ENCODE results near the gene CACNA1F.

Gene CACNA1F

GRCh38 chrX:49257074-49257790 lies 24.1 kb upstream of the CACNA1F start:
- DNase-seq: no peak

GRCh38 chrX:49256268-49256995 lies 23.3 kb upstream of the CACNA1F start:
- DNase-seq: no peak

- DNase-seq: no peak
These were observed 21.5 kb upstream of the CACNA1F start for GRCh38 chrX:49254639-49255038.

- no peak for DNase-seq
These were observed 18.2 kb upstream of the CACNA1F start for GRCh38 chrX:49251325-49251724.

GRCh38 chrX:49250578-49250977 lies 17.4 kb upstream of the CACNA1F start:
- no peak for DNase-seq

GRCh38 chrX:49250066-49250465 lies 16.9 kb upstream of the CACNA1F start:
- no peak for DNase-seq

GRCh38 chrX:49249616-49250015 lies 16.5 kb upstream of the CACNA1F start:
- DNase-seq: no peak

- no peak for DNase-seq
These were observed 15.9 kb upstream of the CACNA1F start for GRCh38 chrX:49249071-49249470.

- no peak for DNase-seq
These were observed 15.0 kb upstream of the CACNA1F start for GRCh38 chrX:49247916-49248811.

- DNase-seq: no peak
These were observed 14.2 kb upstream of the CACNA1F start for GRCh38 chrX:49247346-49247745.

- DNase-seq: no peak
These were observed 13.4 kb upstream of the CACNA1F start for GRCh38 chrX:49246541-49246940.

- no peak for DNase-seq
These were observed 11.1 kb upstream of the CACNA1F start for GRCh38 chrX:49244207-49244606.

- no peak for DNase-seq
These were observed 10.0 kb upstream of the CACNA1F start for GRCh38 chrX:49243166-49243565.

GRCh38 chrX:49242545-49243066 lies 9.5 kb upstream of the CACNA1F start:
- DNase-seq: no peak

- DNase-seq: no peak
These were observed 5.6 kb upstream of the CACNA1F start for GRCh38 chrX:49238735-49239134.

- DNase-seq: no peak
These were observed 3.9 kb upstream of the CACNA1F start for GRCh38 chrX:49237060-49237459.

GRCh38 chrX:49233887-49234555 lies 881 bp upstream of the CACNA1F start:
- no peak for DNase-seq

- no peak for DNase-seq
These were observed 615 bp downstream of the CACNA1F start for GRCh38 chrX:49232525-49232924.

GRCh38 chrX:49231333-49232000 lies 1.7 kb downstream of the CACNA1F start:
- no peak for DNase-seq

- DNase-seq: peak; percentile 72
These were observed 2.5 kb downstream of the CACNA1F start for GRCh38 chrX:49230500-49231232.

- DNase-seq: no peak
These were observed 5.0 kb downstream of the CACNA1F start for GRCh38 chrX:49228185-49228584.
